HepG2 (cell line): ENCODE data around the gene MOGAT3.

Experiments used
- JUN ChIP-seq: sonication (generic); formaldehyde crosslinking; IDR thresholded peaks from 2 replicates; pipeline ENCODE4 v1.4.0; 2020; ENCODE audit warnings: mild to moderate bottlenecking, missing genetic modification reagents
- NFYB ChIP-seq: sonication (generic); formaldehyde crosslinking; IDR thresholded peaks from 2 replicates; pipeline ENCODE4 v1.4.0; 2020; ENCODE audit warnings: missing genetic modification reagents
- PAX8 ChIP-seq: sonication (generic); formaldehyde crosslinking; IDR thresholded peaks from 2 replicates; pipeline ENCODE4 v1.8.0; 2022; ENCODE audit warnings: mild to moderate bottlenecking, missing genetic modification reagents, borderline replicate concordance
- RFX5 ChIP-seq: IDR thresholded peaks from 2 replicates; pipeline ENCODE4 v1.6.1; 2011; ENCODE audit warnings: low read depth, low read length, improper control_type of control experiment
- TAF1 ChIP-seq: sonication (generic); formaldehyde crosslinking; IDR thresholded peaks from 2 replicates; pipeline ENCODE4 v1.4.0; 2020; ENCODE audit warnings: missing genetic modification reagents
- TEAD2 ChIP-seq: sonication (generic); formaldehyde crosslinking; IDR thresholded peaks from 2 replicates; pipeline ENCODE4 v1.9.0; 2021; ENCODE audit warnings: missing genetic modification reagents
- ZNF431 ChIP-seq: sonication (generic); formaldehyde crosslinking; IDR thresholded peaks from 2 replicates; pipeline ENCODE4 v1.9.0; 2022; ENCODE audit warnings: missing genetic modification reagents, low read depth, mild to moderate bottlenecking, borderline replicate concordance
- ZZZ3 ChIP-seq: sonication (generic); formaldehyde crosslinking; IDR thresholded peaks from 2 replicates; pipeline ENCODE4 v1.4.0; 2020; ENCODE audit warnings: missing genetic modification reagents, mild to moderate bottlenecking, borderline replicate concordance
- TF ChIP-seq, protein P1 (sequence below): sonication (generic); formaldehyde crosslinking; IDR thresholded peaks from 2 replicates; pipeline ENCODE4 v1.8.1; 2023; ENCODE audit warnings: missing genetic modification reagents, inconsistent platforms, borderline replicate concordance

DNA sequence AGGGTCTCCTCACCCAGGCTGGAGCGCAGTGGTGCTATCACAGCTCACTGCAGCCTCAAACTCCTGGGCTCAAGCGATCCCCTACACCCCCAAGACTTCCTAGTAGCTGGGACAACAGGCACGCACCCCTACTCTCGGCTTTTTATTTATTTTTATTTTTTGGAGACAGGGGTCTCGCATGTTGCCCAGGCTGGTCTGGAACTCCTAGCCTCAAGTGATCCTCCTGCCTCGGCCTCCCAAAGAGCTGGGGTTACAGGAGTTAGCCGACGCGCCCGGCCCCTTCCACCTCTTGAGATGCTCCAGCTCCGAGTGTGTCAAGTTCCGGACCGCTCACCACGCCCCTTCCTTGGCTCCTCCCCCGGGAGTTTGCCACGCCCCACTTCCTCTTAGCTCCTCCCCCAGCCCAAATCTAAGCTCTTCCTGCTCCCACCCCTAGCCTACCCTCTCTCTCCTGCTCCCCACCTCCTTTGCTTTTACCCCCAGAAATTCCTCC is 27.0 kb downstream of the MOGAT3 start:
- TF ChIP-seq ZNF431 (CRISPR knock-in tag) (no peak), ZZZ3 (CRISPR knock-in tag) (no peak), JUN (CRISPR knock-in tag) (no peak), PAX8 (CRISPR knock-in tag) (no peak), TAF1 (CRISPR knock-in tag) (no peak), NFYB (CRISPR knock-in tag) (no peak), RFX5 (no peak), TEAD2 (no peak)
- TF ChIP-seq, protein P1, sequence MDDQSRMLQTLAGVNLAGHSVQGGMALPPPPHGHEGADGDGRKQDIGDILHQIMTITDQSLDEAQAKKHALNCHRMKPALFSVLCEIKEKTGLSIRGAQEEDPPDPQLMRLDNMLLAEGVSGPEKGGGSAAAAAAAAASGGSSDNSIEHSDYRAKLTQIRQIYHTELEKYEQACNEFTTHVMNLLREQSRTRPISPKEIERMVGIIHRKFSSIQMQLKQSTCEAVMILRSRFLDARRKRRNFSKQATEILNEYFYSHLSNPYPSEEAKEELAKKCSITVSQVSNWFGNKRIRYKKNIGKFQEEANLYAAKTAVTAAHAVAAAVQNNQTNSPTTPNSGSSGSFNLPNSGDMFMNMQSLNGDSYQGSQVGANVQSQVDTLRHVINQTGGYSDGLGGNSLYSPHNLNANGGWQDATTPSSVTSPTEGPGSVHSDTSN (CRISPR knock-in tag): no peak
